Activated T-helper 1 cell treated with anti-CD3 and anti-CD28 coated beads, Interleukin-2, amount 50 U/mL, for 16 hours (primary cell): ENCODE data around the gene ZNF705A.
"Not testable (repeated sequence)": the region's sequence is repeated elsewhere in the genome, so short reads cannot be mapped to it uniquely, and the experiment has no call there.

Experiments
- DNase-seq, 2 donors: peaks; one replicate each; pipeline ENCODE4 v3.0.0-alpha.2; 2020; ENCODE audit warnings: low read depth in 1 of 2, low spot score in 1 of 2

ZNF705A gene

DNA sequence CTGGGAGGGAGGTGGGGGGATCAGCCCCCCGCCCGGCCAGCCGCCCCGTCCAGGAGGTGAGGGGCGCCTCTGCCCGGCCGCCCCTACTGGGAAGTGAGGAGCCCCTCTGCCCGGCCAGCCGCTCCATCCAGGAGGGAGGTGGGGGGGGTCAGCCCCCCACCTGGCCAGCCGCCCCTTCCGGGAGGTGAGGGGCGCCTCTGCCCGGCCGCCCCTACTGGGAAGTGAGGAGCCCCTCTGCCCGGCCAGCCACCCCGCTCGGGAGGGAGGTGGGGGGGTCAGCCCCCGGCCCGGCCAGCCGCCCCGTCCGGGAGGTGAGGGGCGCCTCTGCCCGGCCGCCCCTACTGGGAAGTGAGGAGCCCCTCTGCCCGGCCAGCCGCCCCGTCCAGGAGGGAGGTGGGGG, 27.4 kb downstream of the ZNF705A start:
- not testable (repeated sequence) for DNase-seq

DNA sequence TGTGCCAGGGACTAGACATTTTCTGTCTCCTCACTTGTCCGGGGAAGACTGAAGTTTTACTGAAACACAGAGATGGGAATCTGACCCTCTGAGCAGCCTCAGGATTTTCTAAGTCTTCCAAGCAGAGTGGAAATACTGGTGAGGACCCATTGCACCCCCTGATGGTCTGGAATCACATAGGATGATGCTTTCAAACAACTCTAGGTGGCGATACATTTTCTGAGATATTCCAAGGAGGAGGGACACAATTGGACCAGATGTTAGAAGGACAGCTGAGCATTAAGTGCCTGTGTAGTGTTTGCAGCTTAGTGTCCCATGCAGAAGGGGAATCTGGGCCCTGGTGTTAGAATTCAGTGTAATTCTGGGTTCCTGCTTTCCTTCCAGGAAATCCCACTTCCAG, 31.3 kb downstream of the ZNF705A start:
- DNase-seq: not testable (repeated sequence)

DNA sequence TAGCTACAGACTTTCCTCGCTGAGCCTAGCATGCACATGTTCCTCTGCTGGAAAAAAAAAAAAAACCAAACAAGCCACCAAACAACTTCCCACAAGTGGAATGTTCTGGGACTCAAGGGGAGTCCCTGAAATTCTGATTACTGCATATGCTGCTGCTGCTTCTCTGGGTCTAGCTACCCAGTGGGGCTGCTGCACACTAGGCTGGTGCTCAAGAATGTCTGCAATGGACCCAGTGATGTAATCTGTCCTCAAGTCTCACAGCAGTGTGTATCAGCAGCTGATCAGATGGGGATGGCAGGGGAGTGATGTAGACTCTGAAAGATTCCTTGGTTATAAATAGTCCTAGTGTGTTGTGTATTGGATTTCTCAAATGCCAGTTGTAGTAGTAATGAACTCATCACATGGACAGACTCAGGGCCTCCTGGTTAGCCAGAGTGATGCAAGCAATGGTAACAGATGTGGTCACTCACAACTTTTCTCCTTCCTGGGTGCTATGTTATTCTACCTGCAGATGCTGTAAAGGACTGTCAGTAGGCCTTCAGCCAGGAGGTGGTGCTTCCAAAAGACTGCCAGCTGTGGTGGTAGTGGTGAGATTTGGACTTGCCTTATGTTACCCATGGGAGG, 41.0 kb downstream of the ZNF705A start:
- DNase-seq: not testable (repeated sequence)

DNA sequence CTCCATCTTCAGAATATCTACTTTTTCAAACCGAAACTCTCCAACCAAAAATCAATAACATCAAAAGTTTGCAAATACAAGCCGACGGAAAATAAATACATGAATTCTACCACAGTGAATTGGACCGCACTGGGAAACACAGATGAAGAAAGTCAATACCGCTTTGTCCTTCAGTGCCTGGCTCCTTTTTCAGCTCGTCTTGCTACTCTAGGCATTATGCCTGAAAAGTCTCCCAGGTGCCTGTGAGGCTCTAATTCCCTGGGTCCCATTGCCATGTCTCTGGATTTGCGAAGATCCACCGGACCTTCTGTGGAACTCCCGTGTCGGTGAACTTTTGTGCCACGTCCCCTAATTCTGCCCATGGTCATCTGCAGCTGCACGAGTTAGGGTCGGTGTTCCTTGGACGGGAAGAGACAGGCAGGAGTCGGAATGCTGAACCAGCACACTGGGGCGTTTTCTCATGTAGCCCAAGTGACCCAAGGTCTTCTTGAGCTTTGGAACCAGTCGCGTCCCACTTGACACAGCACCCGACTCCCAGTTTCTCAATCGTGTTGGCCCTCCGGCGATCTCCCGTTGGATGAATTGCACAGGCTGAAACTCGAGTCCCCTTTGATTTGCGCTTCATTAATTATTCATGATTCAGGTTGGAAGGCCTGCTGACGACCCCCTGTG, 62.0 kb downstream of the ZNF705A start:
- not testable (repeated sequence) for DNase-seq

GRCh38 chr12:8221375-8221774, 64.6 kb downstream of the ZNF705A start:
- not testable (repeated sequence) for DNase-seq

DNA sequence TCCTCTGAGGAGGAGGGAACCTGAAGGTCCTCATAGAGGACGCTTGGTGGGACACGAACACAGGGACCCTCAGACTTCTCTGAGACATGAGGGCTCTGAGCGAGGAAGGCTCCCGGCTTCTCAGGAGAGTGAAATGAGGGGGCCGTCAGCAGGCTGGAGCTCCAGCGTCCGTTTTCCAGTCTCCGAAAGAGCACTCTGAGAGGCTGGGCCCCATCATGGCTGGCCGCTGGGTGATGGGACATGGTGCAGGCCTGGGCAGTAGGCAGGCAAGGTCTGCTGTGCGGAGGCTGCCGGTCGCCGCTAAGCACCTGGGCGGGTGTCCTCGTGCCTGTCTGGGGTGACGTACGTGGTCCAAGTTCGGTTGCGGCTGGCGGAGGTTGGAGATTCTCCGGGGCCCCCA, 65.0 kb downstream of the ZNF705A start:
- DNase-seq: not testable (repeated sequence)

DNA sequence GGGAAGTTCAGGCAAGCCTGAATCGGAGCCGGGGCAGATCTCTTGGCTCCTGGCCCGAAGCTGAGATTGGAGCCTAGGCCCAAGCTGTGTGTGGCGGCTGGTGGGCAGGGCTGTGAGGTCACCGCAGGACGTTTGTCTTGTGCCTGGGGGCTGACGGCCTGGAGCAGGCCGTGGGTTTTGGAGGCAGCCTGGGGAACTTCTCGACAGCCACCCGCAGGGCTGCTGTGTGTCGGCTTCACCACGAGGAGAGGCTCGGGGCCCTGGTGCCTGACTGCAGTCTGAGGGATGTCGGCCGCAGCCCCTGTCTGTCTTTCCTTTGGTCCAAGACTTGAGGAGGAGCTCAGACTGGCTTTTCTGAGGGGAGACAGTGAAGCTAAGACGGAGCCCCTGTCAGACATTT, 65.5 kb downstream of the ZNF705A start:
- DNase-seq: not testable (repeated sequence)

- DNase-seq: not testable (repeated sequence)
Measured at GRCh38 chr12:8223646-8224045, 66.8 kb downstream of the ZNF705A start.

GRCh38 chr12:8224782-8225181, 68.0 kb downstream of the ZNF705A start:
- DNase-seq: not testable (repeated sequence)

- DNase-seq: no peak
Measured at GRCh38 chr12:8226355-8226754, 69.5 kb downstream of the ZNF705A start.

GRCh38 chr12:8226992-8227731, 70.3 kb downstream of the ZNF705A start, which contains the start of gene FAM90A1:
Gene FAM90A1, minus strand, starts transcription at chr12:8227618. Its CDS starts 2,786 bp downstream, at chr12:8224832.
- not testable (repeated sequence) for DNase-seq

DNA sequence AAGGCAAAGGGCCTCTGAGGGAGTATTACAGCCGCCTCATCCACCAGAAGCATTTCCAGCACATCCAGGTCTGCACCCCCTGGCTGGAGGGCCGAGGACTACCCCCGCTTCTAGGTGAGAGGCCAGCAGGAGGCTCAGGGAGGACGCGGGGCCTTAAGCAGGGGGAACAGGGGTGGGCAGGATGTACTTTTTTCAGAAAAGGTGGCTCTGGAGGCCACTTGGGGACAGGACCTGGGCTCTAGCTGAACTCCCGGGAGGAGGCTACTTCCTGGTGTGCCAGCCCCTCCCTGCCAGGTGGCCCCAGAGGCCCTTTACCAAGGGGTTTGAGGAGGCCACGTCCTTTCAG, 70.9 kb downstream of the ZNF705A start:
- DNase-seq: not testable (repeated sequence)

GRCh38 chr12:8228607-8229006, 71.8 kb downstream of the ZNF705A start:
- DNase-seq: not testable (repeated sequence)

DNA sequence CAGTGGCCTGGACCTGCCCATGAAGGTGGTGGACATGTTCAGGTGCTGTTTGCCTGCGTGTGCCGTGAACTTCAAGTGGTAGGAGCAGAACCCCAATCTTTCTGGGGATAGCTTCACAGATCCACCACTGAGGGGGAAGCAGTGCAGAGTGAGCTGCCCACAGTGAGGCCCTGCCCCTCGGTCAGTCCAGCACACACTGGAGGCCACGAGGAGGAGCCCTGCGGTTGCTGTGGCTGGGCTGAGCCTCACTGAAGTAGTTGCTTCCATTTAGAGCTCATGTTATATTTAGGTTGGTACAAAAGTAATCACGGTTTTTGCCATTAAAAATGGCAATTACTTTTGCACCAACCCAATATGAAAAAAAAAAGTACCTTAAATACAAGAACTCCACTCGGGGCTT, 72.7 kb downstream of the ZNF705A start:
- not testable (repeated sequence) for DNase-seq
